GM19240 (cell line): ENCODE results near the gene NOXA1.
"Not testable (repeated sequence)": the region's sequence is repeated elsewhere in the genome, so short reads cannot be mapped to it uniquely, and the experiment has no call there.

Experiments
- DNase-seq: peaks from one replicate; pipeline ENCODE4 v3.0.0; 2011; ENCODE audit warnings: low spot score; ENCODE audit not compliant: insufficient read length

The NOXA1 gene

DNA sequence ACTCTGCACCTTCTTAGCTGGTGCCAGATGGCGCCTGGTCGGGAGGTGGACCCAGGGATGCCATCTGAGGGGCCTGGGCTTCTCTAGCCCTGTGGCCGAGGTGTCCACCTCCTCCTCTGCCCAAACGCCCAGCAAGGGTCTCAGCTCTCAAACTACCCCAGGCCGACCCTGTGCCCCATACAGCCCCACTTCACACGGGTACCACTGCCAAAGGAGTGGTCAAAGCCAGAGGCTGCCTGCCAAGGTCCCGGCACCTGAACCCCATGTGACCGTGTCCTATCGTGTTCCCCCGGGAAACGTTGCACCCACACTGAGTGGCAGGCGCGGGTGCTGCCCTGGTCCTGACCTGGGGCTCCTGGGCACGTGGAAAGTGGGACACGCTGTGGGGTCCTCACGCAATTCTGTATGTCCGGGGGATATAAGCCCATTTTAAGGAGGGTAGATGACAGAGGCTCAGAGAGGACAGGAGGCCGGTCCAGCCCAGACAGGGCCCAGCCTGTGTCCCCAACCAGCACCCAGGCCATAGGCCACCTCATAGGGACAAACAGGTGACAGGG lies 16.0 kb downstream of the NOXA1 start:
- no peak for DNase-seq

DNA sequence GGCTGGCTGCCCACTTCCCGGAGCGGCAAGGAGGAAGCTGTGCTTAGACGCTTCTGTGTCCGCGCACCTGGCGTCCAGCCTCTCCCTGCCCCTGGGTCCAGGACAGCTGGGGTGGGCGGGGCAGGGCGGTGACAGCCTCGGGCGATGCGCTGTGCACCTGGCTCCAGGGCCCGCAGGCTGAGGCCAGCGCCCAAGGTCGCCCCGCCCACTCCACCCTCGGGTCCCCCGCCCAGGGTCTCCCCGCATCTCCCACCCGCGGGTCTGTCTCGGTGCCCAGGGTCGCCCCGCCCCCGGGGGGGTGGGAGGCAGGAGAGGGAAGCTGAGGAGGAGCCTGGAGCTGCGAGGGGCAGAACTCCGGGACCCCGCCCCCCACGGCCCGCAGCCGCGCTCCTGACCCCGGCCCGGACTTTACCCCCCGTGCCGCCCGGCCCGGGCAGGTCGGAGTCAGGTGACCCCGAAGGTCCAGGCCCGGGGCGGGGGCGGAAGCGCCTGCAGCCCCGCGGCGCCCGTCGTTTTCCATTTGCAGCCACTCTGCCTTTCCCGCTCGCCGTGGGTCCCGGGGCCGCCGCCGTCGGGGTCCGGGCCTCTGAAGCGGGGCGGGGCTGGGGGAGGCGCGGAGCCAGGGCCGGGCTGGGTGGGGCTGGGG lies 18.2 kb downstream of the NOXA1 start, which contains the start of gene ENTPD8:
TSS of gene ENTPD8 (minus strand) at position 69 of the 646 bp plus-strand sequence. CDS start 3,072 bp downstream, outside the sequence.
- DNase-seq, result no peak

DNA sequence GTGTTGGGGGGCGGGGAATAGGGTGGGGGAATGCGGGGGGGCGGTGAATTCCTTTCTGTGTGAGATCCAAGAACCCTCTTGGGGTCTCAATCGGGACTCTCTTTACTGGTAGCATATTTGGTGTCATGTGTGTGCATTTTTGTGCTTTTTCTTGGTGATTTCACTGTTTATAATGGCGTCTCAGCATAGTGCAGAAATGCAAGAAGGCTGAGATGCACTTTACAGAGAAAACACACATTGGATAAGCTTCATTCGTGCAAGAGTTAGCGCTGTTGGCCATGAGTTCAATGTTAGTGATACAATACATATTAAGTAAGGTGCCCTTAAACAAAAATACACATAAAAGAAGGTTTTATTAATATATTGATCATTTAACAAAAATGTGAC lies 18.7 kb downstream of the NOXA1 start:
- DNase-seq, result no peak

DNA sequence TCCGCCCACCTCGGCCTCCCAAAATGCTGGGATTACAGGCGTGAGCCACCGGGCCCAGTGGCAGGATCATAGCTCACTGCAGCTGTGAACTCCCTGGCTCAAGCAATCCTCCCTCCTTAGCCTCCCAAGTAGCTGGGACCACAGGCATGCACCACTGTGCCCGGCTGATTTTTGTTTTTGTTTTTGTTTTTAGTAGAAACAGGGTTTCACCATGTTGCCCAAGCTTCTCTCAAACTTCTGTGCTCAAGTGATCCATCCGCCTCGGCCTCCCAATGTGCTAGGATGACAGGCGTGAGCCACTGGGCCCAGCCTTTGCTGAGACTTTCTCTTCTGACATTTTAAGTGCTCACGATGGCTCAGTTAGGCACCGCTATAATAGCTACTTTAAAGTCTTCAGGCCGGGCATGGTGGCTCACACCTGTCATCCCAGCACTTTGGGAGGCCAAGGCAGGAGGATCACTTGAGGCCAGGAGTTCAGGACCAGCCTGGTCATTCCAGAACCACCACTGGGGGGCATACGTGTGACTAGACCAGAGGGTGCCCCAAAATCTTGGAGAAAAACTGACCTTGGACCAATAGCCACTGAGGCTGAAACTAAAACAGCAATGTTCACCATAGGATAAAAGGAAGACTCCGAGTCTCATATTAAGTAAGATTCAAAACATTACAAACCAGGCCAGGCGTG lies 21.1 kb downstream of the NOXA1 start:
- DNase-seq, result no peak

DNA sequence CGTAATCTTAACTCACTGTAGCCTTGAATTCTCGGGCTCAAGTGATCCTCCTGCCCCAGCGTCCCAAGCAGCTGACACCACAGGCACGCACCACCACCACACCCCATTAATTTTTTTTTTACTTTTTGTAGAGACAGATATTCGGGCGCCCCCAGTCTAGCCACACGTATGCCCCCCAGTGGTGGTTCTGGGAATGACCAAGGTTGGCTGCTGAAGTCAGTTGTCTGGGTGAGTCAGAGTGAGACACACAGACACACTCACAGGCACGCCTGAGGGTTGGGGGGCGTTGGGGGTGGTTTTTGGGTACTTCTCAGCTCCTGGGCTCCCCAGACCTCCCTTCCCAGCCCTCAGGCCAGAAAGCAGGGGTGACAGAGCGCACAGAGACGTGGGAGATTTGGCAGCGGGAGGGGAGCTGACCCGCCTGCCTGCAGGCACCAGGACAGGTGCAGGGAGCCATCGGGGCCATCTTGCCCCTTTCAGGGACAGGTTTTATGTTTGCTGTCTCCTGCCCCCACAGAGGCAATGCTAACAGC lies 22.1 kb downstream of the NOXA1 start:
- DNase-seq, result peak; percentile 83

DNA sequence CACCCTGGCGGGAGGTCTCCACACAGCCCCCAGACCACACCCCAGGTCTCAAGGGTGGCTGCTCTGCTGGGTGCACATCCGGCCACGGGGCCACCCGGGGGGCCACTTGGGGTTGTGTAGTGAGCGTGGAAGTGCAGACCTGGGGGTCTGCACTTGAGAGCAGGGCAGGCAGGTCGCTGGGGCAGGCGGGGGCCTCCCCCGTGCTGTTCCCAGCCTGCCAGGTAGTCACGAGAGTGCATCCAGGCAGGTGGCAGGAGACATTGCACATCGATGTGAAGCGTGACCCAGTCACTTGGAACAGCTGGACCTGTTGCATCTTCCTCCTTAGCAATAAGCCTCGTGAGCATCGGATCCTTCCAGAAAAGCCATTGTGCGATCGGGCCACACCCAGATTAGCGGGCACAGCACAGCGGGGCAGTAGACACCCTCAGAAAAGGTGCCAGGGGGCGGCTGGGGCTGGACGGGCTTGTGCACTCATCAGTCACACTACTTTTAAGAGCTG lies 22.8 kb downstream of the NOXA1 start:
- DNase-seq, result no peak

DNA sequence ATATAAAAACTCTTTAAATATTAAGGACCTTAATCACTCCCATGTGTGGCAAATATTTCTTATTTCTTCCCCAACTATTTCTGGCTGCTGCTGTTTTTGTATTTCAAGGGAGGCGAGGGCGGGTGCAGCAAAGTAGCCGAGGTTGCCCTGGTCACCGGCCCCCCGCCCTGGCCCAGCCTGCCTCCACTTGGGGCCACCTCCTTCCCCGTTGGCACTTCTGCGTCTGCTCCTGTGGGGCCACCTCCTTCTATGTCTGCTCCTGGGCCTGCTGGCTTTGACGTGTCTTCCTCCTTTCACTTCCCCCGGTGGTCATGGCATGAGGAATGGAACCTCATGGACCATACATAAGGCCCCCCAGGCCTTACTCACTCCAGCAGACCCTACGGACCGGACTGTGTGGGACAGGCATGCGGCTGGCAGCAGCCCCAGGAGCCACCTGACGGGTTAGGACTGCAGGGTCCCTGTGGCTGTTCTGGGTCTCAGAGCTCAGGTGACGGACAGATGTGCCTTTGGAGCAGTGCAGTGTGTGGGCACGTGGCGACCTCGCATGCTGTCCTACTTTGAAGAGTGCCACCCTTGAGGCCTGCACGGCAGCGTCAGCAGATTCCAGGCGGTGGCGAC lies 23.8 kb downstream of the NOXA1 start:
- no peak for DNase-seq

DNA sequence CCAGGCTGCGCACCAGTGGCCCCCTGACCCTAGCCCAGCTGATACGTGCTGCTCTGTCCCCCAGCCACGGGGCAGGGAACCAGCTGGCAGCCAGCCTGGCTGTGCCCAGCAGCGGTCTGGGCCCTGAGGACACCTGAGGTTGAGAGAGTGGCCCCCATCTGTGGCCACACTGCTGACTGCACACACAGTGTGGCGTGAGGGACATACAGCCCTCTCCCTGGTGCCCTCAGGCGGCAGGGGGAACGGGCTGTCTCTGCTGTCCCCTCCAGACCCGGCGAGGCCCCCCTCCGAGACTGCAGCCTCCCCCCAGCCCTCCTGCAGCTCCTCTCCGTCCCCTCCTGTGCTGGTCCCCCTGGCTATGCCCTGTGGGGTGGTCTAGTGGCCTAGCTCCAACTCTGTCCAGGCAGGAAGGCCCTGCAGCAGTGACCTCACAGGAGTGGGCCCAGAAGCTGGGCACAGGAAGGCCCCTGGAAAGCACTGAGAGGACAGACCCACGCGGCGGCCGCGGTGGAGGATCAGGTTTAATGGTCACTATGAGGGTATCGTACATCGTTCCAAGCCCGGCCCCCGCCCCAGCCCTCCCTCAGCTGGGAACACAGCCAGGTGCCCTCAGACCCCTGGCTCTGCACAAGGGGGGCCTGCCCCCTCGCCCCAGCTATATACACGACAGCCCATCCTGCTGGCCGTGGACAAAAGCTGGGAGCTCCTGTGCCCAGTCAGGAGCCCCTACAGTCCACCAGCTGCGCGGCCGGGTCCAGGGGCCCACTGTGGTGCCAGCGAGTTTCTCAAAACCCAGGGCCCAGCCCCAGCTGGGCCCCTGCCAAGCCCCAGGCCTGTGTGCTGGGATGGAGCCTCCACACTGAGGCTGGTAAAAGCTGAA lies 24.8 kb downstream of the NOXA1 start:
- no peak for DNase-seq

DNA sequence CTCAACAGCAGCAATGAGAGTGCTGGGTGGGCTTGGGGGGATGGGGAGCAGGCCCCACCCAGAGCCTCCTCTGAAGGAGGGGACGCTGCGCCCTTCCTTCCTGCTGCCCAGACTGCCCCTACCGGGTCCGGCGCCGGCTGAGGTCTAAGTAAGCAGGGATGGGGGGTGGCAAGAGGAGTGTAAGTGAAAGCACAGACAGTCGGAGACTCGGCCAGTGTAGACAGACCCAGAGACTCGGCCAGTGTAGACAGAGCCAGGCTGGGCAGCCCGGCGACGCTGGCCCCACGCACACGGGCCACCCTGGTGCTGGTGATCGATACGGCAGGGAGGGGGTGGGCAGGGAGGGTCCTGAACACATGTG lies 25.4 kb downstream of the NOXA1 start:
- DNase-seq, result no peak

DNA sequence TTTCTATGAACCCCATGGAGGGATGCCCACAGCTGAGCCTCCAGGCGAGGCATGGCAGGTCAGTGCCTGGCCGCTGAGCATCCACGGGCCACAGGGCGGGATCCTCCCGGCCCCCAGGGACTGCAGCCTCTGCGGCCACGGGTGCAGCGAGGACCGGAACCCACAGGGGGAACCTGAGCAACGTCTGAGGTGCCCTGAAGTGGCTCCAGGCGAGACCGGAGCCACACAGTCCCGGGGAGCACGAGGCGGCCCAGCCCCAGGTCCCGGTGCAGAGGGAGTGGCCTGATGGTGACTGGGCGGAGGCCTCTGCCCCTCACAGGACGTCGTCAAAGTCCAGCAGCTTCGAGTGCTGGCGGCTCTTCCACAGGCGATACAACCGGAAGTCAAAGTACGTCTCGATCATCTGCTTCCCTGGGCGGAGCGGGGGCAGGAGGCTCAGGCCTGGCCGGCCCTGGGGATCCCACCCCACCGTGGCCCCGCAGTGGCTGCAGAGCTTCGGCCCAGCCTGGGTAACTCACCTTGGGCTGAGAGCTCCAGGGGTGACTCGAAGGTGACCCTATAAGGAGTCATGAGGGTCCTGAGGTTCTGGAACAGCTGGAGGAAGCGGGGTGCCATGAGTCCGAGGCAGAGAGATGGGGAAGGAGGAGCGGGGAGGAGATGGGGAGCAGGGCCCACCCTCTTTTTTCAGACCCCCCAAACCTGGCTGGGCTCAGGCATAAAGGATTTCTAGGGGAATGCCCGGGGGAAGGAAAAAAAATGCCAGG lies 26.1 kb downstream of the NOXA1 start:
- no peak for DNase-seq

DNA sequence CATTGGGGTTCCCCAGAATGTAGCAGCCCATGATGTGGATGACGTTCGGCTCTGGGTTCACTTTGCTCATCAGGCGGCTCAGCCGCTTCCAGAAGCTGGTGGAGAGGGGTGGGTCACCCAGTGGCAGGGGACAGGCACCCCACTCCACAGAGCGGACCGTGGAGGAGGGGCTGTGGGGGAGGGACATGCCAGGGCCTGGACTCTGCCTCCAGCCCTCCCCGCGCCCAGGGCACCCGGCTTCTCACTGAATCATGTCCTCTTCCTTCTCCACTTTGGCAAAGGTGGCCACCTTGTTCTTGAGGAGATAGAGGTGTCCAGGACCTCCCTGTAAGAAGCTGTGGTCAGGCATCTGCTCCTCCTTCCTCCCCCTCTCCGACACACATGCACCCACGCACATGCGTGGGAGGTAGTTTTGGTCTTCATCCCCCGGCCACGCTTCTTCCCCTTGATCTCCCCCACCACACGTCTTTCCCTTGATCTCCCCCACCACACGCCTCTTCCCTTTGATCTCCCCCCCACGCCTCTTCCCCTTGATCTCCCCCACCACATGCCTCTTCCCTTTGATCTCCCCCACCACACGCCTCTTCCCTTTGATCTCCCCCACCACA lies 26.8 kb downstream of the NOXA1 start:
- no peak for DNase-seq

DNA sequence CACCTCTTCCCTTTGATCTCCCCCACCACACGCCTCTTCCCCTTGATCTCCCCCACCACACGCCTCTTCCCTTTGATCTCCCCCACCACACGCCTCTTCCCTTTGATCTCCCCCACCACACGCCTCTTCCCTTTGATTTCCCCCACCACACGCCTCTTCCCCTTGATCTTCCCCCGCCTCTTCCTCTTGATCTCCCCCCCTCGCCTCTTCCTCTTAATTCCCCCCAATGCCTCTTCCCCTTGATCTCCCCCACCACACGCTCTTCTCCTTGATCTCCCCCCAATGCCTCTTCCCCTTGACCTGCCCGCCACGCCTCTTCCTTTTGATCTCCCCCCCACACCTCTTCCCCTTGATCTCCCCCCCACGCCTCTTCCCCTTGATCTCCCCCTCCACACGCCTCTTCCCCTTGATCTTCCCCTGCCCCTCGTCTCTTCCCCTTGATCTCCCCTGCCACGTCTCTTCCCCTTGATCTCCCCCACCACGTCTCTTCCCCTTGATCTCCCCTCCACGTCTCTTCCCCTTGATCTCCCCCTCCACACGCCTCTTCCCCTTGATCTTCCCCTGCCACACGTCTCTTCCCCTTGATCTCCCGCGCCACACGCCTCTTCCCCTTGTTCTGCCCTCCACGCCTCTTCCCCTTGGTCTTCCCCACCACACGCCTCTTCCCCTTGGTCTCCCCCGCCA lies 27.5 kb downstream of the NOXA1 start:
- DNase-seq, result not testable (repeated sequence)

DNA sequence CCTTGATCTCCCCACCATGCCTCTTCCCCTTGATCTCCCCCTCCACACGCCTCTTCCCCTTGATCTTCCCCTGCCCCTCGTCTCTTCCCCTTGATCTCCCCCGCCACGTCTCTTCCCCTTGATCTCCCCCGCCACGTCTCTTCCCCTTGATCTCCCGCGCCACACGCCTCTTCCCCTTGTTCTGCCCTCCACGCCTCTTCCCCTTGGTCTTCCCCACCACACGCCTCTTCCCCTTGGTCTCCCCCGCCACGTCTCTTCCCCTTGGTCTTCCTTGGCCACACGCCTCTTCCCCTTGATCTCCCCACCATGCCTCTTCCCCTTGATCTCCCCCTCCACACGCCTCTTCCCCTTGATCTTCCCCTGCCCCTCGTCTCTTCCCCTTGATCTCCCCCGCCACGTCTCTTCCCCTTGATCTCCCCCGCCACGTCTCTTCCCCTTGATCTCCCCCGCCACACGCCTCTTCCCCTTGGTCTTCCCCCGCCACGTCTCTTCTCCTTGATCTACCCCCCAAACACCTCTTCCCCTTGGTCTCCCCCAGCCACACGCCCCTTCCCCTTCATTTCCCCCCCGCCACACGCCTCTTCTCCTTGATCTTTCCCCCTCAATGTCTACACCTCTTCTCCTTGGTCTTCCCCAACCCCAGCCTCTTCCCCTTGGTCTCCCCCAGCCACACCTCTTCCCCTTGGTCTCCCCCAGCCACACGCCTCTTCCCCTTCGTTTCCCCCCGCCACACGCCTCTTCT lies 28.2 kb downstream of the NOXA1 start:
- not testable (repeated sequence) for DNase-seq

DNA sequence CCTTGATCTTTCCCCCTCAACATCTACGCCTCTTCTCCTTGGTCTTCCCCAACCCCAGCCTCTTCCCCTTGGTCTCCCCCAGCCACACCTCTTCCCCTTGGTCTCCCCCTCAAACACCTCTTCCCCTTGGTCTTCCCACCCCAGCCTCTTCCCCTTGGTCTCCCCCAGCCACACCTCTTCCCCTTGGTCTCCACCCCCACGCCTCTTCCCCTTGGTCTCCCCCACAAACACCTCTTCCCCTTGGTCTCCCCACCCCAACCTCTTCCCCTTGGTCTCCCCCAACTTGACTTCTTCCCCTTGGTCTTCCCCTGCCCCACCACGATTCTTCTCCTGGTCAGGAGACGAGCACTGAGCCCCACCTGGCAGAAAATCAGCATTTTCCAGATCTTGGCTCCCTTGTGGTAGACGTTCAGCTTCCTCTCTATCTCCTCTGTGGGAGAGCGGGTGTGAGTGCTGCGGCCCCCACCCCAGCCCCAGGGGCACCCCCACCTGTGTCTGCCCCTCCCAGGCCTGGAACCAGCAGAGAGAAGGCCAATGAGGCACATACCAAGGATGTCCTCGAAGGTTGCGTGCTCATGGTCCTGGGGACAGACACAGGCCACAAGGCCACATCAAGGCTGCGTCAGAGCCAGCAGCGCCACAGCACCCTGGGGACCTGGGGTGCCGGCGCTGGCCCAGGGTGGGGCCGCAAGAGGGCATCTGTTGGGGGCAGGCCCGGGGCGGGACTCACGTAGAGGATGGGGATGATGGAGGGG lies 29.0 kb downstream of the NOXA1 start:
- DNase-seq, result no peak

DNA sequence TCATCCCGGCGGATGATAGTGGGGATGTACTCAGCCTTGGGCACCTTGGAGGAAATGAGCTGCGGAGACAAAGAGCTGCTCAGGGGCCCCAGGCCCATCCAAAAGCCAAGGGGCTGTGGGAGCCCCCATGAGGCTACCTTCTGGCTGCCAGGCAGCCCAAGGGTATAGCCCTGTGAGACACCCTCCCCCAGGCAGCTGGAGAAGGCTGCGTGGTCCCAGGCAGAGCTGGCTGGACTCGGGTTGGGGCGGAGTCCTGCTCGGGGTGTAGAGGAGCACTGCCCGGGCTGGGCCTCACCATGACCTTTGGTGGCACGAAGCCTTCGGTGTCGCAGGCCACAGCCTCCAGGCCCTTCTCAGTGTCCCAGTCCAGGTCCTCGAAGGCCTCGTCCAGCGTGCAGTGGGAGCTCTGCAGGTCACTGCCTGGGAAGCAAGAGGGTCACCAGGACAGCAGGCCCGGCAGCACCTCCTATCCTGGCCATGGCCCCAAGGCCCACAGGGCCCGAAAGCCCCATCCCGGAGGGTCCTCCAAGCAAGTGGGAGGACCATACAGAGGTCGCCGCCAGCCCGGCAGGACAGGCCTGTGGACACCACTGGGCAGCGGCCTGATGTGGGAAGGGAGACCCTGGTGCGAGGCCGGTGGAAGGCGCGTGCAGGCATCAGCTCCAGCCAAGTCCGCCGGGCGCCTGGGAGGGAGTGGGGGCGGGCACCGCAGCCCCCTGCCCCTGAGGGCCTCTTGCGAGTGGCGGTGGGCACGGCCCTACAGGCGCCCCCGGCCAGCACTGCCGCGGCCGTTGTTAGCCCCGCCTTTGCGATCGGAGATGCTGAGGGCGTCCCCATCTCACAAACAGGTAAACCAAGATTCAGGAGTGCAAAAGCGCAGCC lies 29.8 kb downstream of the NOXA1 start:
- no peak for DNase-seq

DNA sequence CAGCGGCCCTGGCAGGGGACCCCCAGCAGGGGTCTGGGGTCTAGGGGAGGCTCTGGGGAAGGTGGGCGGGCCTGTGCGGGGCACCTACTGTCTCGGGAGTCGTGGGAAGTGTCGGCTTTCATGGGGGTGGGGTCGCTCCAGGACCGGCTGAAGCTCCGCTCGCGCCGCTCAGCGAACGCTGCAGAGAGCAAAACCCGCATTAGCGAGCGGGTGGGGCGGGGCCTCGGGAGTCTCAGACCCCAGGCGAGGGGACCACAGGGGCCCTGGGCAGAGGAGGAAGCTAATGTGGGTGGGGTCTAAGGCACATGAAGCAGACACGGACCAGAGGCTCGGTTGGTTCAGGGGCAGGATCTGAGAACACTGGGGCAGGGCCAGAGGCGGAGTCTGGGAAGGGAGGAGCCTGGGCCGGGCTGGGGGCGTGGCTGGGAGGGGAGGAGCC lies 30.5 kb downstream of the NOXA1 start:
- peak; percentile 60 for DNase-seq

DNA sequence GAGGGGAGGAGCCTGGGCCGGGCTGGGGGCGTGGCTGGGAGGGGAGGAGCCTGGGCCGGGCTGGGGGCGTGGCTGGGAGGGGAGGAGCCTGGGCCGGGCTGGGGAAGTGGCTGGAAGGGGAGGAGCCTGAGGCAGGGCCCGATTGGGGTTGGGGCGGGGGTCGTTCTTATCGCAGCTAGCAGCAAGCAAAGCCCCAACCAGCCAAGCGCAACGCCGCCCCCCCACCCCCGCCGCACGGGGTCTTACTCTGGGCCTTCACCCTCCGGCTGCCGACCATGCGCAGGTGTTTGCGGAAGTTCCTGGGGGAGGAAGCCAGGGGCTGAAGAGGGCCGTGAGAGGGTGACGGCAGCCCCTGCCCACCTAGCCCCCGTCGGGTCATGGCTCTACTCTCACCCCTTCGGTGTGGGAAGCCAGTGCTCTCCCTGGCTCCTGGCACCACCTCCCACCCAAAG lies 31.0 kb downstream of the NOXA1 start:
- no peak for DNase-seq
